Left kidney (tissue), 2 donors: Measurements from ENCODE around the gene RAB3B. TPM values are rescaled to one million over a fixed set of nuclear protein-coding genes. Genes with fewer than 3 reads are reported as not detected.

Source experiments
- DNase-seq: peaks from one replicate; pipeline ENCODE4 v3.0.0-alpha.2; 2013
- polyA plus RNA-seq: library from polyadenylated mRNA; unstranded; fragments of 120-200 nt; gene quantifications from one replicate; pipeline ENCODE4 v1.2.1, GENCODE V29; 2013; ENCODE audit not compliant: insufficient read length

RAB3B gene
- polyA plus RNA-seq, 1 donor, result 7.3 TPM

DNA sequence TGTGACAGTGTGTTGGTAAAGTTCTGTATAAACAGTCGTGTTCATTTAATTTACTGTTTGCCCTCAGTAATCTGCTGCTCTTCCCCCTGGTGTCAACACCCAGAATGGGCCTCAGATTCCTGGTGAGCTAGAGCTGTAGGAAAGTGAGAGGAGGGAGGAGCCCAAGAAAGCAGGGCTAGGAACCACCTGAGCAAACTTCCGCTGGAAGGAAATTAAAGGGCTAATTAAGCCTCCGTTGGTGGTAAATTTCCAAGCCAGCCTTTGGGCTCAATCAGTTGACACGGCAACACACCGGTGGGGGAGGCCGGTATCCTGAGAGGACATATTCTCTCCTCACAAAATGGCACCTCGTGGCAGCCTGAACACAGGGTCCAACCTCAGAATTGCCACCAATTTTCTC is 32.9 kb downstream of the RAB3B start:
- DNase-seq, result peak; percentile 8

DNA sequence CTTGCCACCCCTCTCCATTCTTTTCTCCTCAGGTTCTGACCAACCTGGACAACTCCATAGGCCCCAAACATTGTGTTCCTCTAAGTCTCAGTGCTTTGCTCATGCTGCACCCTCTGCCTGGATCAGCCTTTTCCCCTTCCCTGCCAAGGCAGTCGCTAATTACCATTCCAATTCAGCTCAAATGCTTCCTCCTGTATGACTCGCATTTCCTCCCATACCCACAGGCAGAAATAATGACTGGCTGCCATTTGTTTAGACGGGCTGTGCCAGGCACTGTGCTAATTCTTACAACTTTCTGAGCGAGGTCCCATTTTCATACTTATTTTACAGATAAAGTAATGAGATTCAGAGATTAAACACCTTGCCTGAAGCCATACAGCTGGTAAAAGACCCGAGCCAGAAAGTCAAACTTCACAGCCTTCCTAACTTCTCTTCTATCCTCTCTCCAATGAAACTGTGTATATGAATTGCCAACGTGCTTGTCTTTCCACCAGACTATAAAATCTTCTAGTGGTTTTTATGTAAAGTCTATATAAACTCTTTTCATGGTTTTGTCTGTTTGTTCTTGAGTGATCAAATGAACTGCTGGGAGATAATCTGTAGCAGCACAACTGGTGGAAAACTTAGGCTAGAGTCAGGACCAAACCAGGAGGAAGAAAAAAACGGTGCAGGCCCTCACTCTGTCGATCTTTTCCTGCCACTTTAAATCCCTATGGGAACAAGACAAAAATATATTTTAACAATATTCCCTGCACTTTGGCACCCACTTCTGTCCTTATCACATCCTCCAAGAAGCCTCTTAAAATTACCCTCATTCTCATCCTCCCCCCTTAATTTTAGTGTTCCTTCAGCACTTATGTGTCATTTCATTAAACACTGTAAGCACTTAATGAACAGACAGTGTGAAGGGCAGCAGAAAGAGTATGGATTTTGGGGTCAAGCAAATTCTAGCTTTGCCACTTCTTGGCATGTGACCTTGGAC is 33.7 kb downstream of the RAB3B start:
- DNase-seq, result no peak

- no peak for DNase-seq
Observed at GRCh38 chr1:51955797-51956527, 34.5 kb downstream of the RAB3B start.

DNA sequence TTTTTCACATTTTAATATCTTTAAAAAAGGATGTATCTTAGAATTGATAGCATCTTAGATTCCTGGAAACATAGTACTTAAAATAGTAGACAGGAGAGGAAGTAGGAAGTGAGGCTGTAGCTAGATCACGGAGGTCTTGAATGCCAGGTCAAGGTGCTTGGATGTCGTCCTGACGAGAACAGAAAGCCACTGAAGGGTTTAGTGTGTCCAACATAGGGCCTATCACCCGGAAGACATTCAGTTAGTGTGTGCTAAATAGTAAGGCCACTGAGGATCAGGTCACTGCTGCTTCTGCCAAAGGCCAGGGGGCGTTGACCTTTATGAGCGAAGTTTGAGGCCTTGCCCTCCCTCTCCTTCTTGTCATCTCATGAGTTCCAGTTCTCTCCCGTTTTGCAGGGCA is 35.7 kb downstream of the RAB3B start:
- no peak for DNase-seq

- no peak for DNase-seq
Observed at GRCh38 chr1:51953079-51953478, 37.4 kb downstream of the RAB3B start.

DNA sequence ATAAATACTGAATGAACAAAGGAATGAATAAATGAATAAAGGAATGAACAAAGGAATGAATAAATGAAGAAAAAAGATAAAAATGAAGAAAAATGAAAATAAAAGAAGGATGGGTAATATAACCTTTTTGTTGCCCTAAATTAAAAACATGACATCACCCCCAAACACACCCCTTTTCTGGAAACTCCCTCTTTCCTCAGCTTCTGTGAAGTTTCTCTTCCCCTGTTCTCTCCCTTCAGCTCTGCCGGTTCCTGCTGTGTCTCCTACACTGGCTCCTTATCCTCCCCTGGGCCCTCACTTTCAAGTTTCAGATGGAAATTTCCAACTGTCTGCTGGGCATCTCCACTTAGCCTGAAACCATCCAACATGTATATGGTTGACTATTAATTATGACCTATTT is 37.9 kb downstream of the RAB3B start:
- DNase-seq, result no peak

DNA sequence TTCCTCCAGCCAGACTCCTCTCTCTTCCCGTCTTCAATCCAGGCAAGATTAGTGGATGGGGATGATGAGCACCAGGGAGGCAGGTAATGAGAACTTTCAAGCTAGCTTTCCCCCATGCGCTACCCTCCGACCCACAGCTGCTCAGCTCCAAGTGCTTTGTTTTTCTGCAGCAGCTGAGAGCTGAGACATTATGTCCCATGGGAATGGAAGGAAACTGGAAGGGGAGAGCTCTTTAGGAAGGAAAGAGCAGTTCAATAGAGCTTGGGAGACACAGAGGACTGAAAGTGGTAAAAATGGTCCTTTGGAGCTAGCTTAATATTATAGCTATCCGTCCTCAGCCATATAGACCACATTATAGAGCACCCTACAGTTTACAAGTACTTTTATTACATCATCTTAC is 39.8 kb downstream of the RAB3B start:
- no peak for DNase-seq

- DNase-seq, result no peak
Observed at GRCh38 chr1:51949014-51949702, 41.3 kb downstream of the RAB3B start.

- no peak for DNase-seq
Observed at GRCh38 chr1:51948491-51948915, 42.0 kb downstream of the RAB3B start.

GRCh38 chr1:51946300-51946699 is 44.2 kb downstream of the RAB3B start:
- no peak for DNase-seq

- no peak for DNase-seq
Observed at GRCh38 chr1:51945591-51945990, 44.9 kb downstream of the RAB3B start.

- no peak for DNase-seq
Observed at GRCh38 chr1:51942281-51942680, 48.2 kb downstream of the RAB3B start.

- no peak for DNase-seq
Observed at GRCh38 chr1:51941528-51941927, 49.0 kb downstream of the RAB3B start.

- DNase-seq, result no peak
Observed at GRCh38 chr1:51937112-51937511, 53.4 kb downstream of the RAB3B start.

- DNase-seq, result no peak
Observed at GRCh38 chr1:51936531-51936930, 54.0 kb downstream of the RAB3B start.

- no peak for DNase-seq
Observed at GRCh38 chr1:51933344-51933743, 57.2 kb downstream of the RAB3B start.

DNA sequence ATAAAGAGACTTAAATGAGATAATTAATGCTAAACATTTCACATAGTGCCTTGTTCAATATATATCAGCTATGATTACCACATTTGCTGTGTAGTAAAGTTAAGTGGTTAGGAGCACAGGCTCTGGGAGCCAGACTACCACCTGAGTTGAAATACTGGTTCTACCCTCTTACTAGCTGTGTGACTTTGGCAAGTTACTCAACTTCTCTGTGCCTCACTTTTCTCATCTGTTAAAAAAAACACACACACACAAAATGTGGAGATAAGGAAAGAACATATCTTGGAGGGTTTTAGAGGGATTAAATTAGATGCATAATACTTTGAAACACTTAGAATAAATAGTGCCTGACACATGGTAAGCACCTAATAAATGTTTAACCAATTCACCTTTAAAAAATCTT is 60.2 kb downstream of the RAB3B start:
- DNase-seq, result no peak

GRCh38 chr1:51928896-51929295 is 61.6 kb downstream of the RAB3B start:
- no peak for DNase-seq

- DNase-seq, result no peak
Observed at GRCh38 chr1:51927029-51927428, 63.5 kb downstream of the RAB3B start.

GRCh38 chr1:51926171-51926812 is 64.2 kb downstream of the RAB3B start:
- DNase-seq, result no peak

GRCh38 chr1:51924455-51924854 is 66.0 kb downstream of the RAB3B start:
- no peak for DNase-seq

DNA sequence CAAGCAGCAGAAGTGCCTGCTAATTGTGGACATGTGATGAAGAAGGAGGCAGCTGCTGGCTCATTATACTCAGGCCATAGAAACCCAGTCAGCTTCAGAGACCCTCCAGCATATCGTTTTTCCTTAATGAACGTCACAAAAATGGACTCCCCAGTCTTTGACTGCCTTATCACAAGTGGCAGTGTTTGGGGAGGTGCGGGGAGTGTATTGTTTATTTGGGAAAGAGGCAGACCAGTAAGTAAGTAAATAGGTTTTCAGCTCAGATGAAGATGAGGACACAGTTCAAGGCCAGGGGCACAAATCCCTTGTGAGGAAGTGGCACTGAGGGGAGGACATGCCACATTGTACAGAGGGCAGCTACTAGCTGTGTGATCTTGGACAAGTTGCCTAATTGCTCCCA is 68.5 kb downstream of the RAB3B start:
- no peak for DNase-seq
